GM10266 (cell line): ENCODE measurements around the gene PCDHGA4.
"Not testable (repeated sequence)": the region's sequence is repeated elsewhere in the genome, so short reads cannot be mapped to it uniquely, and the experiment has no call there.

ENCODE experiments used
- DNase-seq: peaks from one replicate; pipeline ENCODE4 v3.0.0; 2012; ENCODE audit errors: extremely low spot score
- TF ChIP-seq, protein P1 (sequence below): IDR thresholded peaks from 2 replicates; pipeline ENCODE4 v1.5.1; 2012; ENCODE audit warnings: mild to moderate bottlenecking, low read depth; ENCODE audit not compliant: control insufficient read depth, insufficient read depth; ENCODE audit errors: missing control alignments

PCDHGA4 gene

DNA sequence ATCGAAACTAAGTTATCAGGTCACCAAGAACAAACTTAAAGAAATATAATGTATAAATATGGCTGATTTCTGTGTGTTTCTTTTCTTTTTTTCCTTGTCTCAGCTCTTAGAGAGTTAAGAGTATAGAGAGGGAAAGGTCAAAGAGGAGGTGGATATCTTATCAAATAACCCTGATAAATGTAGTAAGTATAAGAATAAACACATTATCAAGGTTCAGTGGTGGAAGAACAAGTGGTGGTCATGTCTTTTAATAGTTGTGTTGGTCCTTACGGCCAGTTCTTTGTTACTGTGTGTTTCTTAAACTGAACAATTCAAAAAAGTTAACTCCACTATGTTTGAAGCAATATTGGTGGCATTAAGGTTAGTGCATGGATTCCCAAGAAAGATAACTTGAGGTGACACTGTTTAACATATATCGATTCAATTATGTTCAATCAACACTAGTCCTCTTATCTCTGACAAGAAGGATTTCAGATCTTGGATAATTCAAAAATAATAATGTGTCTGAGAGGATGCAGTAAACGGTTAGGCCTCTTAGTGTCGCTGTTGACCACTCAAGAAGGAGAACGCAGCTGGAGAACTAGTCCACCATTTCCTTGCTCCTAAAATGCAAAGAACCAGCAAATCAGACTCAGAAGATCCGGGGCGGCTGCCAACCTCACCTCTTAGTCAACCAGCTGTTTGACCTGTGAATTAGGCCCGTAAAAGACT lies 11.4 kb upstream of the PCDHGA4 start, which contains the start of gene PCDHGA3:
Gene PCDHGA3, plus strand, starts transcription at position 588 of the 711 bp plus-strand sequence. CDS start 205 bp downstream, outside the sequence.
- DNase-seq: peak; percentile 65
- TF ChIP-seq, protein P1, sequence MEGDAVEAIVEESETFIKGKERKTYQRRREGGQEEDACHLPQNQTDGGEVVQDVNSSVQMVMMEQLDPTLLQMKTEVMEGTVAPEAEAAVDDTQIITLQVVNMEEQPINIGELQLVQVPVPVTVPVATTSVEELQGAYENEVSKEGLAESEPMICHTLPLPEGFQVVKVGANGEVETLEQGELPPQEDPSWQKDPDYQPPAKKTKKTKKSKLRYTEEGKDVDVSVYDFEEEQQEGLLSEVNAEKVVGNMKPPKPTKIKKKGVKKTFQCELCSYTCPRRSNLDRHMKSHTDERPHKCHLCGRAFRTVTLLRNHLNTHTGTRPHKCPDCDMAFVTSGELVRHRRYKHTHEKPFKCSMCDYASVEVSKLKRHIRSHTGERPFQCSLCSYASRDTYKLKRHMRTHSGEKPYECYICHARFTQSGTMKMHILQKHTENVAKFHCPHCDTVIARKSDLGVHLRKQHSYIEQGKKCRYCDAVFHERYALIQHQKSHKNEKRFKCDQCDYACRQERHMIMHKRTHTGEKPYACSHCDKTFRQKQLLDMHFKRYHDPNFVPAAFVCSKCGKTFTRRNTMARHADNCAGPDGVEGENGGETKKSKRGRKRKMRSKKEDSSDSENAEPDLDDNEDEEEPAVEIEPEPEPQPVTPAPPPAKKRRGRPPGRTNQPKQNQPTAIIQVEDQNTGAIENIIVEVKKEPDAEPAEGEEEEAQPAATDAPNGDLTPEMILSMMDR: peak; percentile 26

DNA sequence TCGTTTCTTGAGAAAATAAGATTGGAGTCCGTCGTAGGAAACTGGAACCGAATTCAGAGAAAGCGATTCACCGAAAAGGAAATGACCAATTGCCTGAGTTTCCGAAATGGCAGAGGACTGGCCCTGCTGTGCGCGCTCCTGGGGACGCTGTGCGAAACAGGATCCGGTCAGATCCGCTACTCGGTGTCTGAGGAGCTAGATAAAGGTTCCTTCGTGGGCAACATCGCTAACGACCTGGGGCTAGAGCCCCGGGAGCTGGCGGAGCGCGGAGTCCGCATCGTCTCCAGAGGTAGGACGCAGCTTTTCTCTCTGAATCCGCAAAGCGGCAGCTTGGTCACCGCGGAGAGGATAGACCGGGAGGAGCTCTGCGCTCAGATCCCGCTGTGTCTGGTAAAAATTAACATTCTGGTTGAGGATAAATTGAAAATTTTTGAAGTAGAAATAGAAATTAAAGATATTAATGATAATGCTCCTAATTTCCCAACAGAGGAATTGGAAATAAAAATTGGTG lies 10.8 kb upstream of the PCDHGA4 start:
- TF ChIP-seq, protein P1: no peak
- DNase-seq: no peak

DNA sequence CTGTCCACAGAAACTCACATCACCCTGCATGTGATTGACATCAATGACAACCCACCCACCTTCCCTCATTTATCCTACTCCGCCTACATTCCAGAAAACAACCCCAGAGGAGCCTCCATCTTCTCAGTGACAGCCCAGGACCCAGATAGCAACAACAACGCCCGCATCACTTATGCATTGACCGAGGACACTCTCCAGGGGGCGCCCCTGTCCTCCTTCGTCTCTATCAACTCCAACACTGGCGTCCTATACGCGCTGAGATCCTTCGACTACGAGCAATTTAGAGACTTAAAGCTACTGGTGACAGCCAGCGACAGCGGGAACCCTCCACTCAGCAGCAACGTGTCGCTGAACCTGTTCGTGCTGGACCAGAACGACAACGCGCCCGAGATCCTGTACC lies 9.5 kb upstream of the PCDHGA4 start:
- no peak for DNase-seq
- TF ChIP-seq, protein P1: no peak

DNA sequence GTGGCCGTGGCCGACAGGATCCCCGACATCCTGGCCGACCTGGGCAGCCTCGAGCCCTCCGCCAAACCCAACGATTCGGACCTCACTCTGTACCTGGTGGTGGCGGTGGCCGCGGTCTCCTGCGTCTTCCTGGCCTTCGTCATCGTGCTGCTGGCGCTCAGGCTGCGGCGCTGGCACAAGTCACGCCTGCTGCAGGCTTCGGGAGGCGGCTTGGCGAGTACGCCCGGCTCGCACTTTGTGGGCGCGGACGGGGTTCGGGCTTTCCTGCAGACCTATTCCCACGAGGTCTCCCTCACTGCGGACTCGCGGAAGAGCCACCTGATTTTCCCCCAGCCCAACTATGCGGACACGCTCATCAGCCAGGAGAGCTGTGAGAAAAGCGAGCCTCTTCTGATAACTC lies 8.8 kb upstream of the PCDHGA4 start:
- DNase-seq: not testable (repeated sequence)

DNA sequence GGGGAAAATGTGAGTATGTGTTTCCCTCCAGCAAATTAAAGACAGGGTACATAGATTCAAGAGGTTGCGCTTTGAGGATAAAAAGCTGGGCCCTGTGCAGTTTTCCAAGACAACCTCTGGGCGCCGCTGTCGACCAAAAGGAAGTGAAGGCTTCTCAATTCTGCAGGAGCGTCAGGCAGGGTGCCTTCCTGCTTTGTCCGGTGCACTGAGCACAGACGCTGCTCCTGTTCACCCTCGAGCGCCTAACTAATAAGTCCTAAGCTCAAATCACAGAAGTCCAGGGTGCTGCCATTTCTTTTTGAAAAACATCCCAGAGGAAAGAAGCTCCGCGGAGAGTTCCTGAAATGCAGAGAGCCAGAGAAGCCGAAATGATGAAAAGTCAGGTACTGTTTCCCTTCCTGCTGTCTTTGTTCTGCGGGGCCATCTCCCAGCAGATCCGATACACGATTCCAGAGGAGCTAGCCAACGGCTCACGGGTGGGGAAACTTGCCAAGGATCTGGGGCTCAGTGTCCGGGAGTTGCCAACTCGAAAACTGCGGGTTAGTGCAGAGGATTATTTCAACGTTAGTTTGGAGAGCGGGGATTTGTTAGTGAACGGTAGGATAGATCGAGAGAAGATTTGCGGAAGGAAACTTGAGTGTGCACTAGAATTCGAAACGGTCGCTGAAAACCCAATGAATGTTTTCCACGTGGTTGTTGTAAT lies 4.8 kb upstream of the PCDHGA4 start, which contains the start of gene PCDHGB1:
Gene PCDHGB1, plus strand, starts transcription at position 183 of the 703 bp plus-strand sequence. Its CDS starts 162 bp downstream, at position 345.
- TF ChIP-seq, protein P1: peak; percentile 49
- DNase-seq: peak; percentile 59

DNA sequence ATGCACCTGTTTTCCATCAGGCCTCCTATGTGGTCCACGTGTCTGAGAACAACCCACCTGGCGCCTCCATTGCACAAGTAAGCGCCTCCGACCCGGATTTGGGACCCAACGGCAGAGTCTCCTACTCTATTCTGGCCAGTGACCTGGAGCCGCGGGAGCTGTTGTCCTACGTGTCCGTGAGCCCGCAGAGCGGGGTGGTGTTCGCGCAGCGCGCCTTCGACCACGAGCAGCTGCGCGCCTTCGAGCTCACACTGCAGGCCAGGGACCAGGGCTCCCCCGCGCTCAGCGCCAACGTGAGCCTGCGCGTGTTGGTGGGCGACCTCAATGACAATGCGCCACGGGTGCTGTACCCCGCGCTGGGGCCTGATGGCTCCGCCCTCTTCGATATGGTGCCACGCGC lies 3.2 kb upstream of the PCDHGA4 start:
- DNase-seq: no peak
- TF ChIP-seq, protein P1: no peak

DNA sequence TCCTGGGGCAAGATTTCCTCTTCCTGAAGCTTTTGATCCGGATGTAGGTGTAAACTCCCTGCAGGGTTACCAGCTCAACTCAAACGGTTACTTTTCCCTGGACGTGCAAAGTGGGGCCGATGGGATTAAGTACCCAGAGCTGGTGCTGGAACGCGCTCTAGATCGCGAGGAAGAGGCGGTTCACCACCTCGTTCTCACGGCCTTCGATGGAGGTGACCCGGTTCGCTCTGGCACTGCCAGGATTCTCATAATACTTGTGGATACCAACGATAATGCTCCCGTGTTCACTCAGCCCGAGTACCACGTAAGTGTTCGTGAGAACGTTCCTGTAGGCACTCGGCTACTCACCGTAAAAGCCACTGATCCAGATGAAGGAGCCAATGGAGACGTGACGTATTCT lies 820 bp downstream of the PCDHGA4 start:
- TF ChIP-seq, protein P1: no peak

More for the DNA sequence above, 820 bp downstream of the PCDHGA4 start:
- DNase-seq: no peak
